ENCODE results near the gene GLT1D1.

GLT1D1 gene

GRCh38 chr12:128938886-128939285 lies 85.6 kb downstream of the GLT1D1 start:
- no peaks in the 10 kb centered on the region for H3F3A ChIP-seq (ENCODE audit: insufficient read depth)
- no peaks in the 10 kb centered on the region for H3K79me2 ChIP-seq (ENCODE audit: insufficient read depth, low read length)
- H3K4me2 ChIP-seq (ENCODE audit: low read depth, low read length, poor library complexity, severe bottlenecking): no peak overlapping the region
- H3K9me3 ChIP-seq (ENCODE audit: insufficient read depth, low read length): no peaks in the 10 kb centered on the region
- H3K9me2 ChIP-seq (replicated peaks; ENCODE audit: insufficient read depth, low read length): no peaks in the 10 kb centered on the region
- no peaks in the 10 kb centered on the region for H4K20me1 ChIP-seq (ENCODE audit: low read depth, low read length)
- no peaks in the 10 kb centered on the region for H3K36me3 ChIP-seq (ENCODE audit: low read length)
- no peak for TF ChIP-seq EZH2phosphoT487 (conservative IDR thresholded peaks at IDR 0.05; ENCODE audit: low read length)
- no peak overlapping the region for H2AFZ ChIP-seq (ENCODE audit: low read depth, low read length, severe bottlenecking)
- no peak overlapping the region for H3K4me3 ChIP-seq (ENCODE audit: insufficient read depth, low read length, poor library complexity, severe bottlenecking)
- no peak overlapping the region for H3K27ac ChIP-seq (ENCODE audit: low read depth, low read length)
- no peak overlapping the region for H3K9ac ChIP-seq (ENCODE audit: low read length)
- no peaks in the 10 kb centered on the region for H3K27me3 ChIP-seq (ENCODE audit: low read length)

GRCh38 chr12:128940090-128940888 lies 87.0 kb downstream of the GLT1D1 start:
- no peak overlapping the region for H2AFZ ChIP-seq (ENCODE audit: low read depth, low read length, severe bottlenecking)
- H3K36me3 ChIP-seq (ENCODE audit: low read length): no peaks in the 10 kb centered on the region
- no peaks in the 10 kb centered on the region for H3K9me3 ChIP-seq (ENCODE audit: insufficient read depth, low read length)
- no peak overlapping the region for H3K4me3 ChIP-seq (ENCODE audit: insufficient read depth, low read length, poor library complexity, severe bottlenecking)
- H3F3A ChIP-seq (ENCODE audit: insufficient read depth): no peaks in the 10 kb centered on the region
- no peaks in the 10 kb centered on the region for H3K9me2 ChIP-seq (replicated peaks; ENCODE audit: insufficient read depth, low read length)
- no peaks in the 10 kb centered on the region for H3K27me3 ChIP-seq (ENCODE audit: low read length)
- H3K27ac ChIP-seq (ENCODE audit: low read depth, low read length): no peak overlapping the region
- no peak overlapping the region for H3K4me2 ChIP-seq (ENCODE audit: low read depth, low read length, poor library complexity, severe bottlenecking)
- H3K9ac ChIP-seq (ENCODE audit: low read length): no peak overlapping the region
- no peaks in the 10 kb centered on the region for H4K20me1 ChIP-seq (ENCODE audit: low read depth, low read length)
- H3K79me2 ChIP-seq (ENCODE audit: insufficient read depth, low read length): no peaks in the 10 kb centered on the region
- TF ChIP-seq CTCF (IDR thresholded peaks at IDR 0.05; ENCODE audit: insufficient read depth, low read length, poor library complexity, severe bottlenecking) (no peak), EZH2phosphoT487 (conservative IDR thresholded peaks at IDR 0.05; ENCODE audit: low read length) (no peak)

GRCh38 chr12:128940974-128941373 lies 87.7 kb downstream of the GLT1D1 start:
- Histone ChIP-seq H3K4me3 (ENCODE audit: insufficient read depth, low read length, poor library complexity, severe bottlenecking) (no peak overlapping the region), H2AFZ (ENCODE audit: low read depth, low read length, severe bottlenecking) (no peak overlapping the region), H3K27ac (ENCODE audit: low read depth, low read length) (no peak overlapping the region), H3K79me2 (ENCODE audit: insufficient read depth, low read length) (no peaks in the 10 kb centered on the region), H3F3A (ENCODE audit: insufficient read depth) (no peaks in the 10 kb centered on the region), H4K20me1 (ENCODE audit: low read depth, low read length) (no peaks in the 10 kb centered on the region), H3K9ac (ENCODE audit: low read length) (no peak overlapping the region), H3K9me3 (ENCODE audit: insufficient read depth, low read length) (no peaks in the 10 kb centered on the region), H3K4me2 (ENCODE audit: low read depth, low read length, poor library complexity, severe bottlenecking) (no peak overlapping the region), H3K27me3 (ENCODE audit: low read length) (no peaks in the 10 kb centered on the region), H3K36me3 (ENCODE audit: low read length) (no peaks in the 10 kb centered on the region), H3K9me2 (replicated peaks; ENCODE audit: insufficient read depth, low read length) (no peaks in the 10 kb centered on the region)
- TF ChIP-seq CTCF (IDR thresholded peaks at IDR 0.05; ENCODE audit: insufficient read depth, low read length, poor library complexity, severe bottlenecking) (no peak), EZH2phosphoT487 (conservative IDR thresholded peaks at IDR 0.05; ENCODE audit: low read length) (no peak)

GRCh38 chr12:128942960-128943477 lies 89.7 kb downstream of the GLT1D1 start:
- Histone ChIP-seq H4K20me1 (ENCODE audit: low read depth, low read length) (no peaks in the 10 kb centered on the region), H3K4me2 (ENCODE audit: low read depth, low read length, poor library complexity, severe bottlenecking) (no peak overlapping the region), H3K9ac (ENCODE audit: low read length) (no peak overlapping the region), H3K36me3 (ENCODE audit: low read length) (no peaks in the 10 kb centered on the region), H3K79me2 (ENCODE audit: insufficient read depth, low read length) (no peaks in the 10 kb centered on the region), H3K27me3 (ENCODE audit: low read length) (no peaks in the 10 kb centered on the region), H3F3A (ENCODE audit: insufficient read depth) (no peaks in the 10 kb centered on the region), H3K27ac (ENCODE audit: low read depth, low read length) (no peak overlapping the region), H3K9me3 (ENCODE audit: insufficient read depth, low read length) (no peaks in the 10 kb centered on the region), H3K4me3 (ENCODE audit: insufficient read depth, low read length, poor library complexity, severe bottlenecking) (no peak overlapping the region), H3K9me2 (replicated peaks; ENCODE audit: insufficient read depth, low read length) (no peaks in the 10 kb centered on the region), H2AFZ (ENCODE audit: low read depth, low read length, severe bottlenecking) (no peak overlapping the region)
- no peak for TF ChIP-seq CTCF (IDR thresholded peaks at IDR 0.05; ENCODE audit: insufficient read depth, low read length, poor library complexity, severe bottlenecking)
- no peak for TF ChIP-seq EZH2phosphoT487 (conservative IDR thresholded peaks at IDR 0.05; ENCODE audit: low read length)
